Keratinocyte (primary cell): ENCODE data around the gene ITGAE. TPM values are rescaled to one million over a fixed set of nuclear protein-coding genes. Genes with fewer than 3 reads are reported as not detected.
A peak's percentile ranks its signal among the peaks of the same experiment; 100 is the strongest.

Experiments
- DNase-seq: peaks from one replicate; pipeline ENCODE4 v3.0.0-alpha.2; 2011; ENCODE audit warnings: low read depth, missing footprints, low spot score
- FAIRE-seq: peaks from 2 replicates; lab custom pipeline; 2011; peaks lifted over from hg19 to GRCh38; lab: Jason Lieb, UNC
- H2AFZ ChIP-seq: 2 replicates; pipeline ENCODE4 v1.6.0; 2012; ENCODE audit warnings: low read length, control low read depth, inconsistent platforms; ENCODE audit not compliant: control insufficient read depth
- H3K27ac ChIP-seq: 2 replicates; pipeline ENCODE4 v1.5.1; 2011; ENCODE audit warnings: low read length; ENCODE audit not compliant: control insufficient read depth, insufficient read depth
- H3K27me3 ChIP-seq: 3 replicates; pipeline ENCODE4 v1.6.0; 2011; ENCODE audit warnings: low read length; ENCODE audit not compliant: control insufficient read depth, insufficient read depth; ENCODE audit errors: extremely low read depth
- H3K36me3 ChIP-seq, 2 experiments: 2 replicates in 1 of 2; 3 replicates in 1 of 2; pipeline ENCODE4 v1.5.1; 2011; ENCODE audit warnings: low read length in 2 of 2, mild to moderate bottlenecking in 1 of 2; ENCODE audit not compliant: control insufficient read depth in 2 of 2, insufficient read depth in 2 of 2; ENCODE audit errors: extremely low read depth in 1 of 2
- H3K4me1 ChIP-seq: 3 replicates; pipeline ENCODE4 v1.5.1; 2011; ENCODE audit warnings: low read length; ENCODE audit not compliant: control insufficient read depth, insufficient read depth; ENCODE audit errors: extremely low read depth
- H3K4me2 ChIP-seq: 3 replicates; pipeline ENCODE4 v1.6.0; 2011; ENCODE audit warnings: low read depth, low read length; ENCODE audit not compliant: control insufficient read depth, insufficient read depth; ENCODE audit errors: extremely low read depth
- H3K4me3 ChIP-seq, 3 experiments: fragments of 200-600 bp in 1 of 3; sonication (generic) in 1 of 3; 2 replicates in 2 of 3; 3 replicates in 1 of 3; pipeline ENCODE4 v1.5.1; 2011 to 2016; ENCODE audit warnings: low read length in 3 of 3, mild to moderate bottlenecking in 3 of 3, control low read depth in 2 of 3, inconsistent platforms in 1 of 3, low read depth in 1 of 3, mixed read lengths in 1 of 3, mixed run types in 1 of 3, moderate library complexity in 1 of 3; ENCODE audit not compliant: control insufficient read depth in 2 of 3, insufficient read depth in 2 of 3; ENCODE audit errors: extremely low read depth in 1 of 3
- H3K79me2 ChIP-seq: 2 replicates; pipeline ENCODE4 v1.6.0; 2012; ENCODE audit warnings: low read length; ENCODE audit not compliant: control insufficient read depth, insufficient read depth
- H3K9ac ChIP-seq: 3 replicates; pipeline ENCODE4 v1.6.0; 2011; ENCODE audit warnings: low read length; ENCODE audit not compliant: control insufficient read depth, insufficient read depth; ENCODE audit errors: extremely low read depth
- H3K9me1 ChIP-seq: 3 replicates; pipeline ENCODE4 v1.6.0; 2011; ENCODE audit warnings: low read length; ENCODE audit not compliant: control insufficient read depth, insufficient read depth; ENCODE audit errors: extremely low read depth
- H3K9me3 ChIP-seq: 2 replicates; pipeline ENCODE4 v1.5.1; 2012; ENCODE audit warnings: low read depth, low read length; ENCODE audit not compliant: control insufficient read depth
- H4K20me1 ChIP-seq: 3 replicates; pipeline ENCODE4 v1.6.0; 2011; ENCODE audit warnings: low read length; ENCODE audit not compliant: control insufficient read depth, insufficient read depth; ENCODE audit errors: extremely low read depth
- CTCF ChIP-seq, 3 experiments: IDR thresholded peaks in 1 of 3; conservative IDR thresholded peaks in 1 of 3; optimal IDR thresholded peaks in 1 of 3; 2 replicates in 2 of 3; 3 replicates in 1 of 3; pipeline versions ENCODE3 to v1.5.1; 2011; ENCODE audit warnings: low read length in 3 of 3, mild to moderate bottlenecking in 3 of 3, moderate library complexity in 2 of 3, control low read depth in 1 of 3, inconsistent platforms in 1 of 3; ENCODE audit not compliant: insufficient read depth in 2 of 3; ENCODE audit errors: extremely low read depth in 1 of 3
- EZH2 ChIP-seq: IDR thresholded peaks from one replicate; pipeline ENCODE4 v1.6.1; 2012; ENCODE audit warnings: inconsistent platforms, mild to moderate bottlenecking, low read length, moderate library complexity
- dilution Hi-C: fragments of 300-500 bp; cut with MboI; formaldehyde crosslinking; loops from one replicate; pipeline ENCODE4 v1.7.0; 2020; ENCODE audit warnings: low sequenced_read_pairs; ENCODE audit not compliant: extremely low pct_ligation_motif_present
- polyA plus RNA-seq, 5 experiments: library from polyadenylated mRNA; depleted of rRNA in 3 of 5; stranded (reverse) in 3 of 5; stranded (forward) in 1 of 5; unstranded in 1 of 5; fragments of >200 nt; gene quantifications; 1 replicate in 1 of 5; 2 replicates in 3 of 5; 3 replicates in 1 of 5; pipeline versions ENCODE4 v1.2.1 to v1.2.3, GENCODE V29; 2011 to 2012; ENCODE audit warnings: missing spikeins in 2 of 5, low read depth in 1 of 5, low replicate concordance in 1 of 5

ITGAE gene
- polyA plus RNA-seq, 1 donor (not counting 4 experiments of a cell fraction or from before 2014, with no cell fraction given) = 66.6 TPM

- H3K9me1 ChIP-seq = peaks cover 8% of the 10 kb centered on the region
- H3K9ac ChIP-seq = peak overlapping the region; percentile 16
- no peaks in the 10 kb centered on the region for H3K9me3 ChIP-seq
- dilution Hi-C loops = no loop called here
- peaks cover 30% of the 10 kb centered on the region for H3K4me1 ChIP-seq
- H3K4me2 ChIP-seq = peak overlapping the region; percentile 100
- peaks cover 27 to 29% of the 10 kb centered on the region in 2 experiments for H3K36me3 ChIP-seq
- peaks cover 12% of the 10 kb centered on the region for H4K20me1 ChIP-seq
- TF ChIP-seq CTCF (optimal IDR thresholded peaks at IDR 0.05 in 1 of 3, IDR thresholded peaks at IDR 0.05 in 1 of 3, conservative IDR thresholded peaks at IDR 0.05 in 1 of 3; ENCODE audit: extremely low read depth in 1 of 3, insufficient read depth in 2 of 3, low read length in 3 of 3) = no peak
- no peak for TF ChIP-seq EZH2
- no peak overlapping the region for H2AFZ ChIP-seq
- FAIRE-seq (peak; percentile 9), DNase-seq (no peak)
- peaks cover 50% of the 10 kb centered on the region for H3K79me2 ChIP-seq
- H3K4me3 ChIP-seq = peak overlapping the region; percentile 96 to 99 (median 98)
- H3K27ac ChIP-seq = peak overlapping the region; percentile 25
- no peaks in the 10 kb centered on the region for H3K27me3 ChIP-seq
These were observed 135.2 kb downstream of the ITGAE start for GRCh38 chr17:3665834-3666233.

Other genes starting within 250 kb of the ITGAE start
- gene TRPV3, start 243.4 kb downstream of the ITGAE start, polyA plus RNA-seq = 5.8 to 16.6 TPM (median 9.4 TPM) in 3 replicates
- gene TRPV1, start 191.8 kb downstream of the ITGAE start, polyA plus RNA-seq = 1.3 to 2.2 TPM (median 1.5 TPM) in 3 replicates
- 9.2 to 11.8 TPM (median 11.0 TPM) in 3 replicates for gene SHPK, start 164.9 kb downstream of the ITGAE start, polyA plus RNA-seq
- 7.4 to 10.3 TPM (median 10.2 TPM) in 3 replicates for gene CTNS, start 164.4 kb downstream of the ITGAE start, polyA plus RNA-seq
- gene TAX1BP3, start 132.6 kb downstream of the ITGAE start, polyA plus RNA-seq = 105 to 197 TPM (median 126 TPM) in 3 replicates
- 35.4 to 47.4 TPM (median 36.6 TPM) in 3 replicates for gene EMC6, start 132.4 kb downstream of the ITGAE start, polyA plus RNA-seq
- 0.43 to 0.97 TPM (median 0.63 TPM) in 3 replicates for gene P2RX5, start 105.0 kb downstream of the ITGAE start, polyA plus RNA-seq
- gene HASPIN, start 77.3 kb downstream of the ITGAE start, polyA plus RNA-seq = 0.90 to 4.7 TPM (median 3.5 TPM) in 3 replicates
- 13.9 to 22.1 TPM (median 16.8 TPM) in 3 replicates for gene NCBP3, start 45.1 kb upstream of the ITGAE start, polyA plus RNA-seq
- gene CAMKK1, start 91.9 kb upstream of the ITGAE start, polyA plus RNA-seq = 1.8 to 2.6 TPM (median 2.5 TPM) in 3 replicates
- not detected in 3 replicates for gene P2RX1, start 115.3 kb upstream of the ITGAE start, polyA plus RNA-seq
- 0.13 to 0.46 TPM (median 0.21 TPM) in 3 replicates for gene ATP2A3, start 163.2 kb upstream of the ITGAE start, polyA plus RNA-seq